Measurements from ENCODE around the gene FGD6.

Gene FGD6

GRCh38 chr12:95158919-95159318 is 58.3 kb downstream of the FGD6 start:
- TF ChIP-seq, protein P1, sequence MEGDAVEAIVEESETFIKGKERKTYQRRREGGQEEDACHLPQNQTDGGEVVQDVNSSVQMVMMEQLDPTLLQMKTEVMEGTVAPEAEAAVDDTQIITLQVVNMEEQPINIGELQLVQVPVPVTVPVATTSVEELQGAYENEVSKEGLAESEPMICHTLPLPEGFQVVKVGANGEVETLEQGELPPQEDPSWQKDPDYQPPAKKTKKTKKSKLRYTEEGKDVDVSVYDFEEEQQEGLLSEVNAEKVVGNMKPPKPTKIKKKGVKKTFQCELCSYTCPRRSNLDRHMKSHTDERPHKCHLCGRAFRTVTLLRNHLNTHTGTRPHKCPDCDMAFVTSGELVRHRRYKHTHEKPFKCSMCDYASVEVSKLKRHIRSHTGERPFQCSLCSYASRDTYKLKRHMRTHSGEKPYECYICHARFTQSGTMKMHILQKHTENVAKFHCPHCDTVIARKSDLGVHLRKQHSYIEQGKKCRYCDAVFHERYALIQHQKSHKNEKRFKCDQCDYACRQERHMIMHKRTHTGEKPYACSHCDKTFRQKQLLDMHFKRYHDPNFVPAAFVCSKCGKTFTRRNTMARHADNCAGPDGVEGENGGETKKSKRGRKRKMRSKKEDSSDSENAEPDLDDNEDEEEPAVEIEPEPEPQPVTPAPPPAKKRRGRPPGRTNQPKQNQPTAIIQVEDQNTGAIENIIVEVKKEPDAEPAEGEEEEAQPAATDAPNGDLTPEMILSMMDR (IDR thresholded peaks at IDR 0.05; ENCODE audit: insufficient read depth, missing control alignments): no peak
- no peak for FAIRE-seq
- no peak for DNase-seq (ENCODE audit: insufficient read length, low spot score)

GRCh38 chr12:95151821-95152220 is 65.4 kb downstream of the FGD6 start:
- no peak for DNase-seq (ENCODE audit: insufficient read length, low spot score)
- TF ChIP-seq, protein P1 (IDR thresholded peaks at IDR 0.05; ENCODE audit: insufficient read depth, missing control alignments): no peak
- no peak for FAIRE-seq

DNA sequence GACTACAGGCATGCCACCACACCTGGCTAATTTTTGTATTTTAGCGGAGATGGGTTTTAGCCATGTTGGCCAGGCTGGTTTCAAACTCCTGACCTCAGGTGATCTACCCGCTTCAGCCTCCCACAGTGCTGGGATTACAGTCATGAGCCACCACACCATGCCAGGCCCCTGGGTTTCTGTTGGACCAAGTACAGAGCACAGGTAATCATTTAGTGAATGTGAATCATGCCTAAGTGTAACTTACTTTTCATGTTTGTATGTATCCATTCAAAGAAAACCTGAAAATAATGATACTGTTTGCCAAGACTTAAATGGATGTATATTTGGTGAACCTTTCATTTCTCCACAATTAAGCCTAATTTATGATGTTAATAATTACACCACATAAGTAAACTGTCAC is 65.9 kb downstream of the FGD6 start:
- TF ChIP-seq, protein P1 (IDR thresholded peaks at IDR 0.05; ENCODE audit: insufficient read depth, missing control alignments): no peak
- DNase-seq (ENCODE audit: insufficient read length, low spot score) (no peak), FAIRE-seq (no peak)

GRCh38 chr12:95150501-95150900 is 66.8 kb downstream of the FGD6 start:
- TF ChIP-seq, protein P1 (IDR thresholded peaks at IDR 0.05; ENCODE audit: insufficient read depth, missing control alignments): no peak
- DNase-seq (ENCODE audit: insufficient read length, low spot score) (no peak), FAIRE-seq (no peak)

- DNase-seq (ENCODE audit: insufficient read length, low spot score) (no peak), FAIRE-seq (no peak)
- TF ChIP-seq, protein P1 (IDR thresholded peaks at IDR 0.05; ENCODE audit: insufficient read depth, missing control alignments): no peak
Measured at GRCh38 chr12:95147866-95148265, 69.4 kb downstream of the FGD6 start.

- DNase-seq (ENCODE audit: insufficient read length, low spot score): no peak
- no peak for FAIRE-seq
- TF ChIP-seq, protein P1 (IDR thresholded peaks at IDR 0.05; ENCODE audit: insufficient read depth, missing control alignments): no peak
Measured at GRCh38 chr12:95146769-95147168, 70.5 kb downstream of the FGD6 start.

- TF ChIP-seq, protein P1 (IDR thresholded peaks at IDR 0.05; ENCODE audit: insufficient read depth, missing control alignments): no peak
- DNase-seq (ENCODE audit: insufficient read length, low spot score) (no peak), FAIRE-seq (no peak)
Measured at GRCh38 chr12:95143621-95144205, 73.6 kb downstream of the FGD6 start.
